Liver (tissue), 9 donors: ENCODE results near the gene IQSEC1. TPM values are rescaled to one million over a fixed set of nuclear protein-coding genes. Genes with fewer than 3 reads are reported as not detected.

Experiments
- DNase-seq: peaks from one replicate; pipeline ENCODE4 v3.0.0-alpha.2; 2017; ENCODE audit warnings: low spot score
- H3K27ac ChIP-seq, 2 donors: one replicate each; pipeline ENCODE4 v1.7.0; 2013; ENCODE audit warnings: inconsistent platforms in 2 of 2, low read length in 2 of 2, control low read depth in 1 of 2, low read depth in 1 of 2, mild to moderate bottlenecking in 1 of 2
- H3K27me3 ChIP-seq, 4 donors: one replicate each; pipeline versions ENCODE4 v1.6.1 to v1.7.0; 2013; ENCODE audit warnings: low read length in 3 of 4, inconsistent platforms in 1 of 4, mild to moderate bottlenecking in 1 of 4, moderate library complexity in 1 of 4; ENCODE audit not compliant: control insufficient read depth in 4 of 4, insufficient read depth in 4 of 4
- H3K36me3 ChIP-seq, 4 donors: one replicate each; pipeline versions ENCODE4 v1.6.1 to v1.7.0; 2013; ENCODE audit warnings: low read length in 3 of 4, mild to moderate bottlenecking in 3 of 4, low read depth in 1 of 4, moderate library complexity in 1 of 4; ENCODE audit not compliant: control insufficient read depth in 4 of 4, insufficient read depth in 3 of 4
- H3K4me1 ChIP-seq, 4 donors: one replicate each; pipeline versions ENCODE4 v1.6.1 to v1.7.0; 2013; ENCODE audit warnings: low read length in 3 of 4, mild to moderate bottlenecking in 3 of 4, moderate library complexity in 1 of 4; ENCODE audit not compliant: control insufficient read depth in 4 of 4, insufficient read depth in 4 of 4
- H3K4me3 ChIP-seq, 3 donors: one replicate each; pipeline versions ENCODE4 v1.6.1 to v1.7.0; 2013; ENCODE audit warnings: low read length in 3 of 3, control low read depth in 1 of 3, low read depth in 1 of 3, mild to moderate bottlenecking in 1 of 3
- H3K9ac ChIP-seq, 2 donors: one replicate each; pipeline ENCODE4 v1.7.0; 2013; ENCODE audit warnings: low read length in 2 of 2, mild to moderate bottlenecking in 2 of 2, moderate library complexity in 2 of 2, control low read depth in 1 of 2, low read depth in 1 of 2
- H3K9me3 ChIP-seq, 4 donors: one replicate each; pipeline versions ENCODE4 v1.6.1 to v1.7.0; 2013; ENCODE audit warnings: low read length in 3 of 4; ENCODE audit not compliant: control insufficient read depth in 4 of 4
- ATF3 ChIP-seq: IDR thresholded peaks from 2 replicates; pipeline ENCODE4 v1.6.1; 2016; ENCODE audit warnings: antibody characterized with exemption
- CTCF ChIP-seq: fragments of 150-350 bp; IDR thresholded peaks from 2 replicates; pipeline ENCODE4 v1.5.1; 2017; ENCODE audit warnings: improper control_type of control experiment, low read depth, low read length; ENCODE audit not compliant: missing input control
- FOXA1 ChIP-seq: IDR thresholded peaks from 2 replicates; pipeline ENCODE4 v1.6.1; 2016; ENCODE audit warnings: antibody characterized with exemption
- FOXA2 ChIP-seq: IDR thresholded peaks from 2 replicates; pipeline ENCODE4 v1.6.1; 2016; ENCODE audit warnings: antibody characterized with exemption
- GABPA ChIP-seq, 2 donors: IDR thresholded peaks in 1 of 2; conservative IDR thresholded peaks in 1 of 2; 2 replicates each; pipeline ENCODE4 v1.6.1; 2016; ENCODE audit warnings: antibody characterized with exemption in 2 of 2, mild to moderate bottlenecking in 1 of 2, moderate library complexity in 1 of 2
- HNF4A ChIP-seq, 2 donors: conservative IDR thresholded peaks; 2 replicates each; pipeline ENCODE4 v1.6.1; 2016; ENCODE audit warnings: antibody characterized with exemption in 2 of 2, mild to moderate bottlenecking in 2 of 2
- HNF4G ChIP-seq: IDR thresholded peaks from 2 replicates; pipeline ENCODE4 v1.6.1; 2016; ENCODE audit warnings: antibody characterized with exemption
- JUND ChIP-seq, 2 donors: IDR thresholded peaks; 2 replicates each; pipeline ENCODE4 v1.6.1; 2016; ENCODE audit warnings: antibody characterized with exemption in 2 of 2
- MAX ChIP-seq: IDR thresholded peaks from 2 replicates; pipeline ENCODE4 v1.6.1; 2016; ENCODE audit warnings: antibody characterized with exemption
- NR2F2 ChIP-seq: IDR thresholded peaks from 2 replicates; pipeline ENCODE4 v1.6.1; 2016; ENCODE audit warnings: antibody characterized with exemption
- RAD21 ChIP-seq, 2 donors: IDR thresholded peaks; 2 replicates each; pipeline ENCODE4 v1.6.1; 2016; ENCODE audit warnings: antibody characterized with exemption in 2 of 2, mild to moderate bottlenecking in 2 of 2
- REST ChIP-seq: IDR thresholded peaks from 2 replicates; pipeline ENCODE4 v1.6.1; 2016; ENCODE audit warnings: antibody characterized with exemption, mild to moderate bottlenecking
- TAF1 ChIP-seq: conservative IDR thresholded peaks from 2 replicates; pipeline ENCODE4 v1.6.1; 2016; ENCODE audit warnings: antibody characterized with exemption, mild to moderate bottlenecking
- YY1 ChIP-seq: IDR thresholded peaks from 2 replicates; pipeline ENCODE4 v1.6.1; 2016; ENCODE audit warnings: antibody characterized with exemption, mild to moderate bottlenecking
- ZBTB33 ChIP-seq: IDR thresholded peaks from 2 replicates; pipeline ENCODE4 v1.6.1; 2016; ENCODE audit warnings: antibody characterized with exemption
- WGBS: extraction: QIAGEN DNeasy Blood & Tissue Kit; methylation state at CpG from one replicate; pipeline ENCODE4 v1.1.7; 2013; 5-methylcytosine and 5-hydroxymethylcytosine counted together
- polyA plus RNA-seq, 2 donors: library from polyadenylated mRNA; stranded (reverse) in 1 of 2; unstranded in 1 of 2; fragments of 200-250 nt in 1 of 2; fragments of >200 nt in 1 of 2; fragmentation: Nextera tagmentation in 1 of 2; extraction: Ambion mirVana in 1 of 2; gene quantifications; one replicate each; pipeline versions ENCODE4 v1.2.1 to v1.2.3, GENCODE V29; 2013 to 2015
- total RNA-seq, 2 donors: library from RNA; depleted of rRNA; stranded (reverse); fragments of >200 nt; gene quantifications; one replicate each; pipeline ENCODE4 v1.2.3, GENCODE V29; 2014
- donor health status: healthy.
- donor health status: healthy.
- donor health status: healthy.
- donor health status: healthy.
- donor health status: healthy.

IQSEC1 gene
- total and polyA plus RNA-seq, 4 donors: 12.7 to 56.0 (median 36.2) TPM

GRCh38 chr3:13060341-13060910, 12.8 kb downstream of the IQSEC1 start:
- TF ChIP-seq FOXA1: no peak
- no peak for TF ChIP-seq FOXA2
- no peak for TF ChIP-seq ATF3
- TF ChIP-seq REST: no peak
- no peak for TF ChIP-seq CTCF
- no peak for TF ChIP-seq YY1
- no peak for TF ChIP-seq NR2F2
- TF ChIP-seq JUND (IDR thresholded peaks at IDR 0.05): no peak
- no peak for TF ChIP-seq TAF1
- no peak for TF ChIP-seq GABPA (IDR thresholded peaks at IDR 0.05 in 1 of 2, conservative IDR thresholded peaks at IDR 0.05 in 1 of 2)
- TF ChIP-seq ZBTB33: no peak
- no peak for TF ChIP-seq MAX
- no peak for TF ChIP-seq RAD21 (IDR thresholded peaks at IDR 0.05)
- TF ChIP-seq HNF4G: no peak
- no peak for TF ChIP-seq HNF4A (conservative IDR thresholded peaks at IDR 0.05)
- Histone ChIP-seq H3K9ac (no peak overlapping the region), H3K4me3 (no peak overlapping the region), H3K9me3 (no peaks in the 10 kb centered on the region), H3K36me3 (no peaks in the 10 kb centered on the region), H3K27ac (no peak overlapping the region), H3K27me3 (no peaks in the 10 kb centered on the region), H3K4me1 (no peaks in the 10 kb centered on the region)
- WGBS: 92% methylated on average over 16 of the region's 16 CpGs
- no peak for DNase-seq
